ENCODE measurements around the gene OSBPL2. TPM values are rescaled to one million over a fixed set of nuclear protein-coding genes. Genes with fewer than 3 reads are reported as not detected.

OSBPL2 gene
- total RNA-seq, 1 experiment from 2014 or later, result 36.9 TPM

DNA sequence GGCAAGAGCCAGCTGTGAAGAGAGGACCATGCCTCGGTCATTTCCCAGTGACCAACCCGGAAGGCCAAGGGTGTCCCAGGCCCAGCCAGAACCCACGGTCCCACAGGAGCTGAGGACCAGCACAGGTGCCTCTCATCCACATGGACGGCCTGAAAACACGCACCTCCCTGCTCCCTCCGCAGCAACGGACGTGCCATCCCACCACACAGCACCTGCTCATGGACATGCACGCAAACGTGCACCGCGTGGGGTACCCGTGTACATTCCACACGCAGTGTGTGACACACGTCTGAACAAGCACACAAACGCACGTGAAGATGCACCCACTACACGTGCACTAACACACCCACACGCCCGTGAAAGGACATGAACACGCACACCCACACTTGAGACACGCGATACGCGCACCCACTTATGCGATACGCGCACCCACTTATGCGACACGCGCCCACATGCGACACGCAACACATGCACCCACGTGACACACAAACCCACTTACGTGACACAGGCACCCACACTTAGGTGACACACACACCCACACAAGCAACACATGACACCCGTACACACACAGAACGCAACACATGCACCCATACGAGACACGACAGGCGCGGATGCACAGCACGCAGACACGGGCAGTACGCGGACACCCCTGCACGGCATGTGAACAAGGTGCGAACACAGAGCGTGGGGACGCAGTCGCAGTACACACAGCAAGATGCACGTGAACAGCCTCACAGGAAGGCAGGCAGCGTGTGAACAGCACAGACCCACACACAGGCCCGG lies 98.6 kb downstream of the OSBPL2 start:
- Histone ChIP-seq H3K4me2 (ENCODE audit: low read length) (no peak overlapping the region), H3K79me2 (ENCODE audit: insufficient read depth, low read length) (peaks cover 5% of the 10 kb centered on the region; the same call in 1 of the 2 replicates), H3K9ac (ENCODE audit: low read length) (no peak overlapping the region), H2AFZ (ENCODE audit: low read depth, low read length, poor library complexity, severe bottlenecking) (no peak overlapping the region), H4K20me1 (ENCODE audit: insufficient read depth) (no peaks in the 10 kb centered on the region; the same call in 1 of the 2 replicates), H3K27me3 (ENCODE audit: insufficient read depth, low read length) (no peaks in the 10 kb centered on the region), H3K9me2 (ENCODE audit: insufficient read depth) (no peaks in the 10 kb centered on the region), H3K36me3 (ENCODE audit: control insufficient read depth in 1 of 2, insufficient read depth in 2 of 2, low read length in 2 of 2) (peaks cover 26 to 37% of the 10 kb centered on the region in 2 experiments; a peak in 3 of 4 replicates), H3K27ac (ENCODE audit: low read depth, low read length) (no peak overlapping the region), H3K9me3 (ENCODE audit: control insufficient read depth in 1 of 2, insufficient read depth in 1 of 2, low read depth in 1 of 2, low read length in 2 of 2) (no peaks in the 10 kb centered on the region), H3K4me3 (replicated peaks in 1 of 2; ENCODE audit: low read depth in 1 of 2, low read length in 2 of 2) (no peak overlapping the region), H3K4me1 (ENCODE audit: control insufficient read depth in 1 of 2, insufficient read depth in 2 of 2, low read length in 2 of 2) (no peaks in the 10 kb centered on the region)
- CTCF ChIA-PET, result no interaction called here
- peak; percentile 15; the same call in 1 of the 2 replicates for ATAC-seq
- RAD21 ChIA-PET (ENCODE audit: low non-redundant PET in 1 of 2, low total read pairs in 2 of 2, uncharacterized antibody in 2 of 2, unreplicated experiment in 2 of 2), result no interaction called here
- no TSS peak for BruUV-seq (replicated peaks)
- intact Hi-C loops (cut with micrococcal nuclease), result no loop called here
- TF ChIP-seq, protein P1, sequence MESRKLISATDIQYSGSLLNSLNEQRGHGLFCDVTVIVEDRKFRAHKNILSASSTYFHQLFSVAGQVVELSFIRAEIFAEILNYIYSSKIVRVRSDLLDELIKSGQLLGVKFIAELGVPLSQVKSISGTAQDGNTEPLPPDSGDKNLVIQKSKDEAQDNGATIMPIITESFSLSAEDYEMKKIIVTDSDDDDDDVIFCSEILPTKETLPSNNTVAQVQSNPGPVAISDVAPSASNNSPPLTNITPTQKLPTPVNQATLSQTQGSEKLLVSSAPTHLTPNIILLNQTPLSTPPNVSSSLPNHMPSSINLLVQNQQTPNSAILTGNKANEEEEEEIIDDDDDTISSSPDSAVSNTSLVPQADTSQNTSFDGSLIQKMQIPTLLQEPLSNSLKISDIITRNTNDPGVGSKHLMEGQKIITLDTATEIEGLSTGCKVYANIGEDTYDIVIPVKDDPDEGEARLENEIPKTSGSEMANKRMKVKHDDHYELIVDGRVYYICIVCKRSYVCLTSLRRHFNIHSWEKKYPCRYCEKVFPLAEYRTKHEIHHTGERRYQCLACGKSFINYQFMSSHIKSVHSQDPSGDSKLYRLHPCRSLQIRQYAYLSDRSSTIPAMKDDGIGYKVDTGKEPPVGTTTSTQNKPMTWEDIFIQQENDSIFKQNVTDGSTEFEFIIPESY (IDR thresholded peaks at IDR 0.05; ENCODE audit: extremely low read depth, insufficient replicate concordance, low read length), result no peak
- TF ChIP-seq POLR2A (IDR thresholded peaks at IDR 0.05; ENCODE audit: borderline replicate concordance, extremely low read depth, insufficient read depth, insufficient read length) (no peak), SP1 (IDR thresholded peaks at IDR 0.05; ENCODE audit: low read depth) (no peak), CEBPB (IDR thresholded peaks at IDR 0.05; ENCODE audit: low read depth) (no peak), CBX3 (IDR thresholded peaks at IDR 0.05; ENCODE audit: low read depth) (no peak), JUND (IDR thresholded peaks at IDR 0.05) (no peak), POLR2AphosphoS5 (IDR thresholded peaks at IDR 0.05; ENCODE audit: low read depth, low read length) (no peak), TCF7L2 (IDR thresholded peaks at IDR 0.05; ENCODE audit: borderline replicate concordance, extremely low read depth, insufficient read depth, insufficient read length) (no peak), FOSL1 (IDR thresholded peaks at IDR 0.05; ENCODE audit: low read depth) (no peak), ZNF274 (IDR thresholded peaks at IDR 0.05; ENCODE audit: low read depth, low read length) (no peak)
- TF ChIP-seq, protein P2, sequence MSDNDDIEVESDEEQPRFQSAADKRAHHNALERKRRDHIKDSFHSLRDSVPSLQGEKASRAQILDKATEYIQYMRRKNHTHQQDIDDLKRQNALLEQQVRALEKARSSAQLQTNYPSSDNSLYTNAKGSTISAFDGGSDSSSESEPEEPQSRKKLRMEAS (IDR thresholded peaks at IDR 0.05), result no peak
- TF ChIP-seq, protein P3, sequence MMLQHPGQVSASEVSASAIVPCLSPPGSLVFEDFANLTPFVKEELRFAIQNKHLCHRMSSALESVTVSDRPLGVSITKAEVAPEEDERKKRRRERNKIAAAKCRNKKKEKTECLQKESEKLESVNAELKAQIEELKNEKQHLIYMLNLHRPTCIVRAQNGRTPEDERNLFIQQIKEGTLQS (IDR thresholded peaks at IDR 0.05), result no peak
- no peak for DNase-seq (ENCODE audit: low read depth, low spot score)
- POLR2A ChIA-PET, result no interaction called here

Data from HCT116 (cell line).